H1 (cell line): Measurements from ENCODE around the gene FCRLA.
"Not testable (repeated sequence)": the region's sequence is repeated elsewhere in the genome, so short reads cannot be mapped to it uniquely, and the experiment has no call there.

Experiments used
- BCL11A ChIP-seq, 2 experiments: IDR thresholded peaks; one replicate each; pipeline ENCODE4 v1.6.1; 2011; ENCODE audit warnings: low read depth in 2 of 2, low read length in 2 of 2, mild to moderate bottlenecking in 2 of 2
- CTCF ChIP-seq, 3 experiments: IDR thresholded peaks; 1 replicate in 2 of 3; 2 replicates in 1 of 3; pipeline versions ENCODE4 v1.5.1 to v1.6.1; 2011; ENCODE audit warnings: low read length in 3 of 3, mild to moderate bottlenecking in 3 of 3, inconsistent platforms in 2 of 3, low read depth in 1 of 3, moderate library complexity in 1 of 3; ENCODE audit not compliant: insufficient read depth in 1 of 3; ENCODE audit errors: control extremely low read depth in 1 of 3
- EGR1 ChIP-seq: IDR thresholded peaks from 2 replicates; pipeline ENCODE4 v1.6.1; 2011; ENCODE audit warnings: low read depth, low read length, borderline replicate concordance
- EZH2 ChIP-seq: fragments of 200-600 bp; sonication (generic); IDR thresholded peaks from 2 replicates; pipeline ENCODE4 v1.7.1; 2012; ENCODE audit warnings: low read depth, mild to moderate bottlenecking, moderate library complexity, low read length, inconsistent platforms; ENCODE audit not compliant: severe bottlenecking
- GTF2F1 ChIP-seq: IDR thresholded peaks from 2 replicates; pipeline ENCODE4 v1.6.1; 2012; ENCODE audit warnings: low read depth, low read length, improper control_type of control experiment, borderline replicate concordance
- NRF1 ChIP-seq: IDR thresholded peaks from 2 replicates; pipeline ENCODE4 v1.6.1; 2011; ENCODE audit warnings: mild to moderate bottlenecking, low read depth, low read length, improper control_type of control experiment

- TF ChIP-seq CTCF (IDR thresholded peaks at IDR 0.05; ENCODE audit: control extremely low read depth in 1 of 3, insufficient read depth in 1 of 3, low read depth in 1 of 3, low read length in 3 of 3); GTF2F1; BCL11A (IDR thresholded peaks at IDR 0.05; ENCODE audit: low read depth in 2 of 2, low read length in 2 of 2); NRF1; EZH2; EGR1: not testable (repeated sequence)
Measured at GRCh38 chr1:161661660-161662311, 45.2 kb upstream of the FCRLA start.
